NOMO-1 treated with DMSO at 0.1 percent for 48 hours (cell line): Measurements from ENCODE around the gene ZNF827.

ENCODE experiments used
- DNase-seq: peaks from one replicate; lab custom pipeline; 2025; ENCODE audit not compliant: unreplicated experiment; lab: John Stamatoyannopoulos, UW

The ZNF827 gene

DNA sequence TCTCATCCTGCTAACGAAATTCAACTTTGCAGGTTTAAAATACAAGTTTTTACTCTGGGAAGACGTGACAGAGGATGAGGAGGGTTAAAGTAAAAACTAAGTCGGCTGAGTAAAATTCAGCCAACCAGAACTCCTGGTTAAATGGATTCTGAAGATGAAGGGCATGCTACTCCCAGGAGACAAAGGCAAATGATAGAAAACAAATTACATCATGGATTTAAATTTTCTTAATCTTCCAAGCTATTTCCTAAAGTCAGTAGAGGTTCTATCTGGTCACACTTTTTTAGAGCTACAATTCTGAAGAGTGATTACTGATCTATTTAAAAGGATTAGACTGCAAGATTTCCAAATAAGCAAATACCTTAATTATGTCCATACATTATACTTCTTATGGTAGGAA, 47.9 kb downstream of the ZNF827 start:
- no peak for DNase-seq

DNA sequence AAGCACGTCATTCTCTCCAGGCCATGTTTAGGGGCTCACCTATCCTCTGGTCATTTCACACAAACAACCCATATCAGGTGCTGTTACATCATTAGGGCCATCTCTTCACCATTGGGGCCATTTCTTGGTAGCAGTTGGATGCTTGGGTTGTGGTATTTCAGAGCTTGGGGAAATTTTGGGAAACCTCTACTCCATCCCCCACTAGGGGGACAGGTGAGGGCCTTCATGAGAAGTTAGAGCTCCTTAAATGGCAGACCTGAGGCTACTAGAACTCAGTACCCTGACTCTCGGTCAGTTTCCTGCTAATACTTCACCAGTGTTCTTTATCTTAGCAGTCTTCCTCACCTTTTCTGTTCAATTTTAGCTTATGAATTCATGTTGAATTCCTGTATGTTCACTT, 50.2 kb downstream of the ZNF827 start:
- DNase-seq, result no peak

DNA sequence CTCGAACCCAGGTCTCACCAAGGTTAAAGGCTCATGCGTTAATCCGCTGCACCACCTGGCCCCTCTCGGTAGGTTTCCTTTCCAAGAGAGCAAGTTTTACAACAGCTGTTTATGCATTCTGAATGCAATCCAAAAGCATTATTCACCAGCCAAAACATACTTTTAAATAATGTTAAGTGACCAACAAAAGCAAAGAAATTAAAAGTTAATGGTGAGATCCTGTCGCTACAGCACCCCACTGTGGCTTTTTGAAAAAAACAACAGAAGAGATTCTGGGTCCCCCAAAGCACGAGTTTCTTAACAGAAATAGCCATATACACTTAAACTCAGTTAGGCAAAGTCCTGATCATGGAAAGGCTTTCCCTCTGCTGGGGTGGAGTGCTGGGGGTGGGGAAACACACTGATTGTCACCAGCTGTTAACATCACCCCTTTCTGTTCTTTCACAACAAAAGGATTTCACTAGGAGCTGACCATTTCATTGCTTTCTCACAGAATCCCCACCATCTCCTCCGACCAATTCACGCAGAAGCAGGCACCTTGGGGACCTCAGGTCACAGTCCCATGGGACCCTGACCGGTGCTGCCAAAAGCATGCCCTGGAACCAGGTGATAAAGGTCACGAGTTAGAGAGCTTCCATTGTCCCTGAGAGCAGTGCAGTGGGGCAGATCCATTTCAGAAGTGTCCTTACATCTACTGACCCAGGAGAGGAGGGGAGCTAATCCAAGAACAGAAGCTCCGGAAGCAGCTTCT, 51.2 kb downstream of the ZNF827 start:
- DNase-seq, result no peak

DNA sequence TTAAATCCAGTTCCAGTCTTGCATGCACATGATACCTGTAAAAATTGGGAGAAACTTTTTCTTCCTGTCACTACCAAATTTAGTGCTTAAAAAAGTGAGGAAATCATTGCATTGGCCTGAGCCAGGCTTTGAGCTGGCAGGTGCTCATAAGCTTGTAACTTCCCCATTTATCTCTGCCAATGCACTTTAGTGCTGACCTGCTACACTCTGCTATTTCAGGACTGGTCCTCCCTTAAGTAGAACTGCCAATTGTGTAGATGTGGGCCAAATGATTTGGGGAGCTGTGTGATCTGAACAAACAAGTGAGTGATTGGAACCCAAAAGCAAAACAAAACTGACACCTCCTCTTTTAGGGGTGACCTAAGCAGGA, 51.8 kb downstream of the ZNF827 start:
- peak; percentile 36 for DNase-seq

DNA sequence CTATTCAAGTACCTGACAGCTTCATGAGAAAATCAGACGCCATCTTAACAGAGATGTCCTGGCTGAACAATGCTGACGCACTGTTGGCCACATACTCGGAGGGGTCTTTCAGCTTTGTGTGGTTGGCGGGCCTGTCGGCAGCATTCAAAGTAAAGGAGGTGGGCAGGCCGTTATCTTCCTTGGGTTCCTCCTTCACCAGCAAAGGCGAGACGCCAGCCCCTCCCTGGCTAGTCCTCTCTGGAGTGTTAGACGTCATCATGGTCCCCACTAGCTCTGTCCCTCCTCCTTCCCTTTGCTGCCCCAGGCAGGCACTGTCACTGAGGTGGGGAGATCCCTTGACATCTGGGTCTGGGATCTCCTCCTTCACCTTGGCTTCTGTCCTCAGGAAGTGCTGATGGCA, 53.0 kb downstream of the ZNF827 start:
- no peak for DNase-seq

DNA sequence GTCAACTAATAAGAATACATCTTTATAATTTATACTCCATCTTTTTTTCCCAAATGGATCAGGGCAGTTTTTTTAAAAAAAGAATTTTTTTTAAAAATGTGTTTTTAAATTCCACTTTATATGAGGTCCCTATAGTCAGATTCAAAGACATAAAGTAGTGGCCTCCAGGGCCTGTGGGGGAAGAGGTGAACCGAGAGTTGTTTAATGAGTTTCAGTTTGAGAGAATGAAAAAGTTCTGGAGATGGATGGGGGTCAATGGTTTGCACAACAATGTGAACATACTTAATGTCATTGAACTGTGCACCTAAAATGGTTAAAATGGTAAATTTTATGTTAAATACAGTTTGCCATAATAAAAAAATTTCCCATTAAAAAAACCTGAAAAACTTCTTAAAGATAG, 53.8 kb downstream of the ZNF827 start:
- DNase-seq, result no peak

DNA sequence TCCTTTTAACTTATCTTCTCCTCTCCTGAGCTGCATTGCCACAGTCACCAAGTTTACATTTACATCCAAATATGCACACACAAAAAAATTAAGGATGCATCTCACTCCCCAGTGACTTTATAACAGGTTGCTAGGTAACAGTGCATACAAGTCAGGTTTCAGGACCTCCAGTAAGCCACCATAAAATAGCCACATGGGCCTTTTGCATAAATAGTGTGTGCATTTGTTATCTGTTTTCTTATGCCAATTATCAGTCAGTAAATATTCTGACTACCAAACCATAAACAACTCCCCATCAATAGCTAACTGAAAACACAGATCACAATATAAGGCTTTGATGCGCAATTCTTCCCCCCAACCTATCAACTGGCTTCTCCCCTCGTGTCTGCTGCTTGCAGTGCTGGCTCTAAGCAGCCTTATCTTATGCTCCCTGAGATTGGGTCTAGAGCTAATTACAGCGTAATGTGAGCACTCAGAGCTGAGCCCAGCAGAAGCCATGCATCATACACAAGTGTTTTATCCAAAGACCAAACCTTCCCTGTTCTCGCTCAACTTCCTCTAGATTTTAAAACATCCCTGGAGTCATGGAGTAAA, 55.4 kb downstream of the ZNF827 start:
- DNase-seq, result no peak

DNA sequence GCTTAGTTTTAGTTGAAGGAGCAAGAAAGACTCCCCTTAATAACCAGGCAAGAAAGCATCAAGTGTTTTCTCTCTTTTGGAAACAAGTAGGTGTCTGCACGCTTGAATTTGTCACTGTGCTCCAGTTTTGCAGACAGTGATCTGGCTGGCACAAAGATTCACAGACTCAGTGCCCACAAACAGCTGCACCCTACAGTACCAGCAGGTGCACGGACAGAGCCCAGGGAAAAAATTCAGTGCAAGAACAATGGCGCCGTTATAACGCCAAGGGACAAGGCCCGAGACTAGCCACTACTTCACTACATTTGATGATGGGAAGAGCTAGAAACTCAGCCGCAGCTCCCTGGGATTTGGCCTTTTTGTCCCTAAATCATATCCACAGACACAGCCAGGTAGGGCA, 56.0 kb downstream of the ZNF827 start:
- DNase-seq, result no peak

DNA sequence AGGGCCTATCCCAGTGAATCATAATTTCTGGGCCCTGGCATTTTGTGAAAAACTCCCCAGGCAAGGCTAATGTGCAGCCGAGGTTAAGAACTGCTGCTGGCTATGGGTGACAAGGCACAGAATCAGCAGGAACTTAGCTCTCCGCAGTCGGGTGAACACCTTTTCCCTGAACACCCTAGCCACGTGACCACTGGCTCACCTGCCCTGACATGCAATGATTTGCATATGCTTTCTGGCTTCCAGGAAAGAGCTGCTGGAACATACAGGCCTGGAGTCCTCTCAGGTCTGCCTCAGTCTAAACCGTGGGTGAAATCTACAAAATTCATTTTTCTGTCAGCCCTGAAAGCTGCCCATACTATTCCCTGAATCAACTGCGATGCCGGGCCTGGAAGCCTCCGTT, 56.6 kb downstream of the ZNF827 start:
- DNase-seq, result no peak

DNA sequence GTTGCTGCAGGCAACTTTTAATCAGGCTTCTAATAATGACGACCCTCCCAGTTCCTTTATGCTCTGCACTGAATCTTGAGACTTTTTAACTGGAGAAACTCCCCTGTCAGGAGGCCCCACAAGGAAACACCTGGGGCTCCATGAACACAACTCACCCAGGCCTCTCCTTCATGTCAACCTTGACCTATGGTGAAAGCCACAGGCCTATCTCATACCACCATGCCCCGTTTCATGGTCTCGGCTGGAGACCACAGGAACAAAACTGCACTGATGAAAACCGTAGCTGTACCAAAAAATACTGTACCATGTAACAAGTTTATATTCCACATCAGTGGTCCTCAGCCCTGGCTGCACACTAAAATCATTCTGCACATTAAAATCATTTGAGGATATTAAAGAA, 57.0 kb downstream of the ZNF827 start:
- no peak for DNase-seq

DNA sequence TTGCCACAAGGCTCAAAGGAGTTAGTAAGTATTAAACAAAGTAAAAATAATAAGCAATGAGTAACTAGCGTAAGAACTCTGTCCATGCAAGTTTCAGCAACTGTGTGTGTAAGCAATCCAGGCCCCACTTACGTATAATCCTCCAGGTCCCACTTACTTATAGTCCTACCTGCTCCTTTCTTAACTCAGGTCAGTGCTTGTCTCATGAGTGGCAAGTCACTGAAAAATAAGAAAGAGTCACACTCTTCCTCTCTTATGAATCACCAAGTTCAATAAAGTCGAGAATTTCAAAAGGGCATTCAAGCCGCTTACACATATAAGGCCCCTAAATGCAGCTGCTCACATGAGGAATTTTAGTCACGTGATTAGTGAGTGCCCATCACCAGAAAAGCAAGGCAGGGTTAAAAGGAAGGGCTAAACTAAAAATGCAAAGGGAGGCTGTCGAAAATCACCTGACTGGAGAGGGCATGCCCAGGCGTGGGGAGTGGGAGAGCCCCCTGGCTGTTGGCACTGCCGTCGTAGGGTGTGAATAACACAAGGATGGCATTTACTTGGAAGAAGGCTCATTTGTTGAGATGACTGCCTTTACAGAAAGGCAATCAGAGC, 58.2 kb downstream of the ZNF827 start:
- no peak for DNase-seq

DNA sequence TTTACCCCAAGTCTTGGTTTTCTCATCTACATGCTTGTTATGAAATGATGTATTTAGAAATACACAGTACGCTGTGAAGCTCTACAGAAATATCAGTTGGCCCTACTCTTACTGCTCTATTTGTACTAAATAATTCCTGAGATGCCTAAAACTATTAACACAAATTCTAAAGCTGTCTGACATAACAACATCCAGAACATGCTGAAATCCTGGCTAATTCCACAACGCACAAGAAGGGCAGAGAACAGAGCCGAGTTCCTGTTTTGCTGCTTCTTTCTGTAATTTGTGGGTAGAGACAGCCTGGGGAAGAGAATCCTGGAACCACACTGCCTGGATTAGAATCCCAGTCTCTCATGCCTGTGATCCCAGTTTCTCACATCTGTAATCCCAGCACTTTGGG, 59.0 kb downstream of the ZNF827 start:
- DNase-seq, result no peak

DNA sequence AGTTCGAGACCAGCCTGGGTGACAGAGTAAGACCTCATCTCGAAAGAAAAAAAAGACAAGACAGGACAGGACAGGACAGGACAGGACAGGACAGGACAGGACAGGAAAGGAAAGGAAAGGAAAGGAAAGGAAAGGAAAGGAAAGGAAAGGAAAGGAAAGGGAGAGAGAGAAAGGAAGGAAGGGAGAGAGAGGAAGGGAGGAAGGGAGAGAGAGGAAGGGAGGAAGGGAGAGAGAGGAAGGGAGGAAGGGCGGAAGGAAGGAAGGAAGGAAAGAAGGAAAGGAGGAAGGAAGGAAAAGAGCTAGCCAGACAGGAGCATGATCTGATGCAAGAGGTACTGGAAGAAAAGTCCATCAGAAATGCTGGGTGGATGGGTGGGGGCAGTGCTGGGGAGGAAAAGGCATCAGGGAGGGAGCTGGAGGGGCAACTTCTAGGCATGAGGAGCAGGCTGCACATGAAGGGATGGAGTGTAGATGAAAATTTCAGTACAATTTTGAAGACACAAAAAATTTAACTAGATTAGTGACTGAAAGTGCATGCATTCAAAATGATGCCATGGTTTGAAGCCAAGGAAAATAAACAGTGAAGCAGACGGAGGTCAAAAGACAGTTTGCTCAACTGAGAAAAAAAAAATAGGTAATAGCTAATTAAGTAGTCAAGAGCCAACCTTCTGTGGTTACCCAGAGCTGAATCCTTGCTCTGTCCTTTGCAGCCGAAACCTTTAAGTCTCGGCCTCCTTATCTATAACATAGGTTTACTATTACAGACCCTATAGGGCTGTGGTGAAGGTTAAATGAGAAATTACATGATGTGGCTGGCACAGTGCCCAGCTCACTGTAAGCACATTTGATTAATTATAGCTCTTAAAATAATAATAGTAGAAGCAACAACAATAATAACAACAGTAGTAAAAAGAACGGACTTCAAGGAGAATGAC, 59.9 kb downstream of the ZNF827 start:
- no peak for DNase-seq

DNA sequence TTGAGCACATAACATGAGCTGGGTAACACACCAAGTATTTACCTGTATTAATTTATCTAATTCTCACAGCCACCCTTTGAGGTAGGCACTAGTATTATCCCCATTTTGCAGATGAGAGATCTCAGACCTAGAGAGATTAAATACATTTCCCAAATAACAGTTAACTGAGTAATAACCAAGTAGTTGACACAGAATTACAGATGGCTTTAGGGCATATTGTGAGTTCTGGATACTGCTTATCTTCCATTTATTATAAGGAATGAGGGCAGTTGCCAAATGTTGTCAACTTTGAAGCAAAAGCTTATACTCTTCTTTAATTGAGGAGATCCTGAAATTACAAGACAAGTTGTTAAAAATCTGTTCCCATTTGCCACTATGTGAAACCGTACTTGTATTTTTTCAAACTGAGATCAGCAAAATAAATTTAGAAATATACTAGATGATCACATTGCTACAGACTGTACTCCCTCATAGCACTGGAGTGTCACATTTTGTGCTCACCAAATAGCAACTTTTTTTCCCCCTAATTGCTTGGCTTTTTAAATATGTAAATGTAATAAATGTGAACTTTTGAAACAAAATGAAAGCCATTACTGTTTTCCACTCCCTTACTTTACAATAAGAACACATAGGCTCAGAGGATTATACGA, 62.0 kb downstream of the ZNF827 start:
- no peak for DNase-seq

DNA sequence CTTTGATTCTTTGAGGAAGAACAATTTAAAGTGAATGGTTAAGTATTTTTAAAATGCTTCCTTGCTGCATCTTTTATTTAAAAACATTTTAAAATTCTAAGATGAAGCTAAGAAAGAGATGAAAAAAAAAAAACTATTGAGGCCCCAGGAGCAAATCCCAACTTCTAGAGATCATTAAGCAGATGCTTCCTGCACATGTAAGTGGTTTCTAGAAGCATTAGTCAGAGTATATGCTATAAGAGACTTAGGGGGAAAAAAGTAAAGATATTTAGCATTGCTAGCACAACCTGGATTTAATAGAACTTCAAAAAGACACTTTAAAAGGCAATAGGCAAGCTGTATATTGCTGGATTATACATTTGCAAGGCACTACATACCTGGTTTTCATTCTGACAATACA, 64.7 kb downstream of the ZNF827 start:
- DNase-seq, result no peak

DNA sequence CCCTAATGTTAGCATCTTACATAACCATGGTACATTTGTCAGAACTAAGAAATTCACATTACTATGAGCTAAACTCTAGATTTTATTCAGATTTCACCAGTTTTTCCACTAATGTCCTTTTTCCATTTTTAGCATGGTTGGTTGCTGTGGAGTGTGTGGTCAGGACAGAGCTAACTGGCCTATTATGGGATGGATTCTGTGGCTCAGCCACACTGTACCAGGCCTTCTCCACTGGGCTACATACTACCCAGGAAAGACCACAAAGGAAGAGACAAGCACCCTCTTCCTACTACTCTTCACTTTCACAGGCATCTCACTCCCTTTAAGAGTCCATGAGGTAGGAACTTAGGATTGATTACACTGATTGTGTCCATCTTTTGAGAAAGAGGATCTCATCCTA, 67.4 kb downstream of the ZNF827 start:
- DNase-seq, result no peak

DNA sequence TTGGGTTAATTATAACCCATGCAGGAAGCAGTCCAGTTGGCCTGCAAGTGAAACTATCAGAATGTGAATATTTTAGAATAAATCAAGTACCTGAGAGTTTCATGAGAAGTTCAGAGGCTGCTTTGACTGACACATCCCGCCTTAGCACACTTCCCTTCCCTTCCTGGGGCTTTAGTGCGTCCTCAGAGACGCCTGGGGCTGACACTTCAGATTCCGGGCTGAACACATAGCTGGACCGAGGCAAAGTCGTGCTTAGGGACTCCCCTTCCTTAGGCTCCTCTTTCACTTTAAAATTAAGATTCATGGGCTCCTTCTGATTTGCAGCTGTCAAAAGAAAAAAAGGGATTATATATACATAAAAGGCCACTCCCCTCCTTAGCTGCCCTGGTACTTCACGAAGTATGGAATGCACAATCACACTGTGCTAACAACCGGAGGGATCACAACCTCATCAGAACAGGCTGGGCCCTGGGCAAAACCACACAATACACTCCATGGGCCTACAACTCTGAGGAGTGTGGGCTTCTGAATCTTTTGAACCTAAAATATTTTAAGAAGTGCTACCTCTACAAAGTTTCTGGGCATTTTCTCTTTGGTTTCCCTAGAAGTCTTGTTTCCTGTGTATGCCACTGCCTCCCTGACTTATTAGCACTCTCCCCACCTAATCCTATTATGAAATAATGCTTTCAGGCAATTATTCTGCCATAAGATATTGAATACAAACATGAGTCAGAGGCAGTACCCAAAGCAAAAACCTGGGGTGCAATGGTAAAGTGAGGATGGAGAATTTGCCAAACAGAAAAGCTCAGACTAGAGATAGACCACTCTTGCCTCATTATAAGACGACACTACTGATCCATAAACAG, 68.2 kb downstream of the ZNF827 start:
- no peak for DNase-seq

DNA sequence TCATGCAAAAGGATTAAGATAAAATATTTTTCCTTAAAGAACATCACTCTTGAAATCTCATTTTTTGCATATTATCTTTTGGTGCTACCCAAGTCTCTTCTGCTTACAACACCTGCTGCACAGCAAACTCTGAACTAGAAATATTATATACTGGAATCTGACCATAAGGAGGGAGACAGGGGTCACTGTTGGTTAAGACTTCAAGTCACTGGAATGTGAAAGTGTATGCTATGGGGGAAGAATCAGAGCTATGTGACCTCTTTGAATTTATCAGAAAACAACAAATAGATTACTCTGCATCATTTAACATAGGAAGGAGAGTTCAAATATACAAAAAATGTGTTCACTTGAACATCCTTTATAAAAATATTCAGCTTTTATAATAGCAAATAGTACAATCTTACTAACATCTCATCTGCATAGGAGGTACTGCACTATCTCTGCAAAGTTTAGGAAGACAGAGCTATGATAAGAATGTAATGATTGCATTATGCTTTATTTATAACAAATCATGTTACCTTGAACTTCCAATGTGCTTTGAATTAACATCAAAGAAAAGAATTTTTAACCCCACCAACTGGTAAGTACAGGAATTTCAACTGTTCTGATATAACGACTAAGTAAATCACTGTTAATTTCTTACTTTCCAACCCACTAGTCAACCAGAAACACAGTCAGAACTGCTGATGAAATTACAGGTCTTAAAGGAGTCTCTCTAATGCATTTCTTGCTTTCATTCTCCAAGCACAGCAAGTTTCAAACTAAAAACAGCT, 69.8 kb downstream of the ZNF827 start:
- no peak for DNase-seq

DNA sequence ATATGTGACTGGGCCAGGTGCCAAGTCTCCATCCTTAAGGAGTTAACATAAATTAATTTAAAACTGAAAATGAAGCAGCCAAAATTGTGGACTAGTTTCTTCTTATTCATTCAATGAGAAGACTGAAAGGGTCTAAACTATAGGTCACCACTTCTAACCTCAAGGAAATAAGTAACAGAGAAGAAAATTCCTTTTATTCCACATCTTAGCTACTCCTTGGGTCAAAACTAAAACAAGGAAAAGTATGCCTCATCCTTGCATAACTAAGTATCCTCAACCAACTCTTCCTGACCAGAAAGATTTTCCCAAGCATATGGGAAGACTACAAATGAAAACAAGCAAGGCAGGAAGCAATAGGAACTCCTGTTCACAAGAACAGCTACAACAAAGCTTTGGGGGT, 71.2 kb downstream of the ZNF827 start:
- no peak for DNase-seq
